Activated naive CD4-positive, alpha-beta T cell (primary cell): ENCODE results near the gene KPNB1.

ENCODE experiments used
- DNase-seq, 4 experiments: peaks; one replicate each; lab custom pipeline; 2025; lab: John Stamatoyannopoulos, UW

KPNB1 gene

GRCh38 chr17:47711366-47712099, 61.8 kb downstream of the KPNB1 start:
- no peak for DNase-seq

- no peak for DNase-seq
Measured at GRCh38 chr17:47712330-47713023, 62.8 kb downstream of the KPNB1 start.

GRCh38 chr17:47713980-47714700, 64.4 kb downstream of the KPNB1 start:
- no peak for DNase-seq

GRCh38 chr17:47714773-47715396, 65.2 kb downstream of the KPNB1 start:
- DNase-seq: no peak

- DNase-seq: no peak
Measured at GRCh38 chr17:47715669-47716325, 66.1 kb downstream of the KPNB1 start.

- no peak for DNase-seq
Measured at GRCh38 chr17:47716375-47716774, 66.7 kb downstream of the KPNB1 start.

GRCh38 chr17:47717261-47717697, 67.6 kb downstream of the KPNB1 start:
- no peak for DNase-seq

- no peak for DNase-seq
Measured at GRCh38 chr17:47717979-47718621, 68.4 kb downstream of the KPNB1 start.

DNA sequence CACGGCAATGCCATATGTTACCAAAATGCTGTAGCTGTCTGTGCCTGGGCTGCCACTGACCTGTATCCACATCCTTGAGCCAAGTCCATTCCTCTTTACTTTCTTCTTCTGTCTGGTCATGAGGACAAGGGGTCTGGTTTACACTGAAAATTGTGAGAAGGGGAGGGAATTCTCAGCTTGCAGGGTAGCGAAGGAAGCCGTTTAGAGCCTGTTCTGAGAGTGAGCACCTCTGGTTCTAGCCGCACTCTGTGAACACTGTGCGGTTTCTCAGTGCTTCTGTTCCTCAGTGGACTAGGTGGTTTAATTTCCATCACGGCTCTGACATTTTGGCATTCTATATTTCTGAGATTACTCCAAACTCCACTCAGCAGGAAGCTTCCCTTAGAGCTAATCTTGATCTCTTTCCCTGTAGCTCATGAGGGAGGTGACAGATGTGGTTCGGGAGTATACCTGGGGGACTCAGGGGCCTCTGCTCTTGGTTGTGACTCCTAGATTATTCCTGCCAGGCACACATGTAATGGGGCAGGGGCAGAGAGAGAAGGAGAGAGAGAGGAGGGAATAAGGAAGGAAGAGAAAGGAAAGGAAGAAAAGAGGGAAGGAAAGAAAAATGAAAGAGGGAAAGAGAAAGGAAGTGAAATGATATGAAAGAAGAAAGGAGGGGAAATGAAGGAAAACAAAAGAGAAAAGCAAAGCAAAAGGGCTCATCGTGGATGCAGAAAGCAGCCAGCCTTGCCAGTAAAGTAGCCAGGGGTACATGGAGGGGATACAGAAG, 69.1 kb downstream of the KPNB1 start:
- DNase-seq: no peak

GRCh38 chr17:47719411-47720152, 69.9 kb downstream of the KPNB1 start:
- no peak for DNase-seq

DNA sequence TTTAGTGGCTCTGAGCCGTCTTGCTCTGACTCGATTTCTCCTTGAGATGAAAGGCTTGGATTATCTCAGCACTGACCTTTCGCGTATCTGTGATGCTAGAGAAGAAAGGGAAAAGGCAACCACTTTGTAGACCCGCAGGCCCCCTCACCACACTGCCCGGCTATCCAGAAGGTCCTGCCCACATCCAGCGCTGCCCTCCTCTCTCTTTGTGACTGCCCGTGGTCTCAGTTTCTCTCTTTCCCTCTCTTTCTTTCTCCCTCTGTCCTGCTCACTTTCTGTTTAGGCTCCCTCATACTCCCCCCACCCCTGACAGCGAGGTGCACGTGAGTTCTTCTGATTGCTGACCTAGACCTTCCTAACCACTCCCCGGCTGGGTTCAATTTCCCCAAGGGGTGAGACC, 70.5 kb downstream of the KPNB1 start:
- no peak for DNase-seq

DNA sequence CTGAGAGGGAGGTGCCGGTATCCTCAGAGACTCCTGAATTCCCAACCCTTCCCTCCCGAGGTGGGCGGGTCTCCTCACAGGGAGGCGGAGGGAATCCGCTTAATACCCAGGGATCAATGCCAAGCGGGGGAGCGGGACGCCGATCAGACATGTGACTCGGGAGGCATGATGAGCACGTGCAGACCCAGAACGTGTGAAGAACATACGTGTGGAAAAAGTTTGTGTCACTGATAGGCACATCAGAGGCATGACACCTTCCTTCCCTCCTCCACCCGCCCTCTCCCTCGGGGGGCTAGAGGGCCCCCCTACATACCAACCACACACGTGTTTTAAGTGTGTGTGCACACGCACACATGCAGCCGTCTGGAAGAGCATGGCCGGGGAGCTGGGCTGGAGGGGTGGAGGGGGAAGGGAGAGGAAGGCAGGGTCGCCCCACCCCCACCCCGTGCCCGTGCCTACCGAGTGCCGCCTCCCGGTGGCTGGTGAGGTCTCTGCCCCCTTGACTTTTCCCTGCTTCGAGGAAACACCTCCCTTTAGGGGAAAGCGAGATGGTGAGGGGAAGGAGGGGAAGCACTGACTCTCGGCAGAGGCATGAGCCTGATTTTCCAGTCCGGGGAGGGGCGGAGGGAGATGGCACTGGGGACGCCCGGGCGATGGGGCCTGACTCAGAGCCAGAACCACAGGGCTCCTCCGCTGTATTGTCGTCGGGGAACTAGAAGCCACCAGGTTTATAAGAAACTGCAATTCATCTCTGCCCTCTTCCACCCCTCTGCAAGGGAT, 71.2 kb downstream of the KPNB1 start:
- peak in 3 of 4 experiments; percentile 49 to 76 (median 75) for DNase-seq

DNA sequence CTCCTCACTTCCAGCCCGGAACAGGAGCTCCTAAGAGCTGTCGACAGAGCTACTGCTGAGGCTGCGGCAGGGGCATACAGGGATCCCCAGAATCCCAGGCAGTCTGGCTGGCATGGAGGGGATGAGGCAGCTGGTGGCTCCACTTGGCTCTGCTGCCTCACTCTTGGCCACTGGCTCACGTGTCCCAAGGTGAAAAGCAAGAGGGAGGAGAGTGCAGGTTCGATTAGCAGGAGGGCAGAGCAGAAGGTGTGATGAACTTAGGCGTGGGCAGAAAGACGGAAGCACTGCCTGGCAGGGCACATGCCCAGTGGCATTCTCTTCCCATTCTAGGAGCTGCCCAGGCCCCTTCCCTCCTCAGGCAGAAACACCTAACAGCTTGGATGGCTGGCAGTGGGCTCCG, 72.0 kb downstream of the KPNB1 start:
- no peak for DNase-seq

GRCh38 chr17:47724705-47725104, 75.0 kb downstream of the KPNB1 start:
- DNase-seq: no peak

DNA sequence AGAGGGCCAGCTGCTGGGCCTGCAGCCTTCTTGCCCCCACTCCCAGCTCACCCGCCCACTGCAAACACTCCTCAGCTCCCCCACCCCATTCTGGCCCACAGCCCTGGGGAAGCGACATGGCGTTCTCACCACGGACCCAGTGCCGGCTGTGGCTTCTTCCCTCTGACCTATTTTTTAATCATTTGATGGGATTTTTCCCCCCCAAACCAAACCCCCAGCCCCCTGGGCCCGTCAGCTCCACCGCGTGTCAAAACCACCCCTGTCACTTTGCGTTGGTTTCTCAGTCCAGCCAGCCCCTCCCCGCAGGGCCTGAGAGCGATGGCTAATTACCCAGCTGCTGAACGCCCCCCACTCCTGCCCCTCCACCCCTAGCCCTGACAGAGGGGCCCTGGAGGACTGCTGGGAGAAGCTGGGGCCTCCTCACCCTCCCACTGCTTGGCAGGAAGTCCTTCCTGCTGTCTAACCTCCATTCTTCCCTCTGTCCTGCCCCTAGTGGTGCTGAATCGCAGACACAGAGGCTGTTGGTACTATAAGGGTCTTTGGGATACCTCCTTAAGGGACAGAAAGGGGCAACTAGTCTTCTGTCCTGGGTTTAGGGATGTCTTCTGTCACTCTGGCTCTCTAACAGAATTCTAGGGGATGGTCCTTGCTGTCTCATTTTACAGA, 75.9 kb downstream of the KPNB1 start:
- DNase-seq: no peak

- DNase-seq: no peak
Measured at GRCh38 chr17:47726796-47727703, 77.3 kb downstream of the KPNB1 start.

GRCh38 chr17:47727704-47728036, 78.0 kb downstream of the KPNB1 start:
- no peak for DNase-seq
